CD4-positive, alpha-beta memory T cell (primary cell): ENCODE data around the gene ITPR2. TPM values are rescaled to one million over a fixed set of nuclear protein-coding genes. Genes with fewer than 3 reads are reported as not detected.

Experiments used
- CTCF ChIA-PET: fragments of 350-600 bp; sonication (Branson Sonifier 250); formaldehyde crosslinking; loops from one replicate; lab custom pipeline; 2021; ENCODE audit warnings: inconsistent platforms; ENCODE audit not compliant: partially characterized antibody; lab: Charles Lee
- POLR2A ChIA-PET: fragments of 350-600 bp; sonication (Branson Sonifier 250); formaldehyde crosslinking; loops from one replicate; lab custom pipeline; 2021; ENCODE audit not compliant: partially characterized antibody; lab: Charles Lee
- DNase-seq, 5 donors: peaks; one replicate each; pipeline versions ENCODE4 v3.0.0 to v3.0.0-alpha.2; 2020 to 2022; ENCODE audit warnings: mixed read lengths in 1 of 5
- H3K27ac ChIP-seq: one replicate; pipeline ENCODE4 v1.7.0; 2013; ENCODE audit warnings: low read depth, low read length
- H3K27me3 ChIP-seq: 2 replicates; pipeline ENCODE4 v1.7.0; 2013; ENCODE audit warnings: mild to moderate bottlenecking, low read length, moderate library complexity; ENCODE audit not compliant: insufficient read depth
- H3K36me3 ChIP-seq: 2 replicates; pipeline ENCODE4 v1.7.0; 2013; ENCODE audit warnings: mild to moderate bottlenecking, low read length, moderate library complexity; ENCODE audit not compliant: insufficient read depth
- H3K4me1 ChIP-seq: 2 replicates; pipeline ENCODE4 v1.7.0; 2013; ENCODE audit warnings: mild to moderate bottlenecking, low read length, moderate library complexity; ENCODE audit not compliant: insufficient read depth
- H3K4me3 ChIP-seq, 2 donors: one replicate each; pipeline ENCODE4 v1.7.0; 2013; ENCODE audit warnings: low read length in 2 of 2, mild to moderate bottlenecking in 1 of 2
- H3K9me3 ChIP-seq, 2 donors: one replicate each; pipeline ENCODE4 v1.7.0; 2013; ENCODE audit warnings: low read length in 2 of 2, control low read depth in 1 of 2; ENCODE audit not compliant: control insufficient read depth in 1 of 2
- H3K27ac Mint-ChIP-seq, 7 donors: one replicate each; pipeline ENCODE4 v1.8.0; 2020 to 2021; ENCODE audit warnings: mixed read lengths in 7 of 7, mild to moderate bottlenecking in 6 of 7, inconsistent platforms in 3 of 7, moderate library complexity in 3 of 7
- H3K27me3 Mint-ChIP-seq, 2 donors: one replicate each; pipeline ENCODE4 v1.8.0; 2020 to 2021; ENCODE audit warnings: mixed read lengths in 2 of 2
- H3K36me3 Mint-ChIP-seq, 2 donors: one replicate each; pipeline ENCODE4 v1.8.0; 2020 to 2021; ENCODE audit warnings: mixed read lengths in 2 of 2, inconsistent platforms in 1 of 2, mild to moderate bottlenecking in 1 of 2
- H3K4me1 Mint-ChIP-seq, 4 donors: one replicate each; pipeline ENCODE4 v1.8.0; 2020 to 2021; ENCODE audit warnings: mixed read lengths in 4 of 4, mild to moderate bottlenecking in 1 of 4
- H3K4me3 Mint-ChIP-seq, 8 donors: one replicate each; pipeline ENCODE4 v1.8.0; 2020 to 2021; ENCODE audit warnings: mixed read lengths in 8 of 8, mild to moderate bottlenecking in 7 of 8, moderate library complexity in 6 of 8, inconsistent platforms in 3 of 8
- H3K9me3 Mint-ChIP-seq, 8 donors: one replicate each; pipeline ENCODE4 v1.8.0; 2020 to 2021; ENCODE audit warnings: mixed read lengths in 8 of 8, mild to moderate bottlenecking in 5 of 8, inconsistent platforms in 3 of 8, moderate library complexity in 1 of 8
- intact Hi-C: fragments of 100-400 bp; cut with micrococcal nuclease; formaldehyde crosslinking; loops from one replicate; pipeline ENCODE4 v1.15.1; 2023
- polyA plus RNA-seq, 2 donors: library from polyadenylated mRNA; unstranded; fragments of 300-500 nt; fragmentation: Illumina TruSeq; gene quantifications; one replicate each; pipeline ENCODE4 v1.2.3, GENCODE V29; 2021
- total RNA-seq, 2 experiments: library from RNA; stranded (reverse); gene quantifications; one replicate each; pipeline ENCODE4 v1.2.3, GENCODE V29; 2021

ITPR2 gene
- total and polyA plus RNA-seq, 4 experiments from 2014 or later, result 4.7 to 55.6 (median 34.1) TPM

DNA sequence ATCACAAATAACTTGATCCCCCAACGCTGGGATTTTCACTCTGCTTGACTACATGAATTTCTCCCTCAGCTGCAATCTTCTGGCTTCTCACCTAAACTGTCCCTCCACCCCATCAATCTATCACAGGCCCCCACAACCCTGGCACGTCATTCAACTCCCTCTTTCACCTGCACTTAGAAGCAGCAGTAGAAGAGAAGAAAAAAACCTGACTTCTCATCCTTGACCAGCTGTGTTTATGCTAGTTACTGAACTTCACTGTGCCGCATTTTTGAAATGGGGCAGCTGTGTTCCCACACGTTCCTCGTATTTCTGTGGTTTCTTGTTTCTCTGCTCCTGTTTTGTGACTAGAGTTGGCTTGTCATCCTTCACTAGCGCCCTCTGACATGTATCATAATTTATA, 35.0 kb downstream of the ITPR2 start:
- Histone ChIP-seq H3K27me3 (no peaks in the 10 kb centered on the region), H3K27ac (no peak overlapping the region), H3K4me1 (peaks cover 4% of the 10 kb centered on the region), H3K4me3 (no peak overlapping the region), H3K36me3 (no peaks in the 10 kb centered on the region), H3K9me3 (no peaks in the 10 kb centered on the region)
- ChIA-PET CTCF (no interaction called here), POLR2A (no interaction called here)
- Mint-ChIP-seq H3K4me1 (peaks cover 4 to 18% (median 8%) of the 10 kb centered on the region in 4 donors), H3K9me3 (peaks cover 0 to 2% (median 0%) of the 10 kb centered on the region in 8 donors), H3K27ac (peak overlapping the region in 2 of 7 donors; percentile 5 to 14), H3K4me3 (peak overlapping the region in 1 of 8 donors; percentile 16), H3K36me3 (peaks cover 3 to 22% of the 10 kb centered on the region in 2 donors), H3K27me3 (no peaks in the 10 kb centered on the region)
- DNase-seq, result no peak
- intact Hi-C loops, result no loop called here

DNA sequence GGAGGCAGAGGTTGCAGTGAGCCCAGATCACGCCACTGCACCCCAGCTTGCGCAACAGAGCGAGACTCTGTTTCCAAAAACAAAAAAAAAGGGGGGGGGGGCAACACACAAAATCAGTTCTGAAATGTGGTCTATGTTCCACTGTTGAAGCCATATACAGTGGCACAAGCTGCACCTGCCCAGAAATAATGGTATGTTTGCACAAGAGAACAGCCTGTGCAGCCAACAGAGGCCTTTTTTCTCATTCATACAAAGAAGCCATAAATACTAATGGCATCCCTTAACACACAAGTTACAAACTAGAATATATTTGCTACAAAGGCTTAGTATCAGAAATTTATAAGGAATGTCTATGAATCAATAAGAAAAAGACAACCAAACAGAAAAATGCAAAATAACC, 37.1 kb downstream of the ITPR2 start:
- H3K4me1 Mint-ChIP-seq, result peaks cover 20 to 27% (median 25%) of the 10 kb centered on the region in 4 donors
- no peak overlapping the region for H3K27ac Mint-ChIP-seq
- H3K4me3 Mint-ChIP-seq, result no peak overlapping the region
- intact Hi-C loops, result no loop called here
- peaks cover 0 to 2% (median 0%) of the 10 kb centered on the region in 8 donors for H3K9me3 Mint-ChIP-seq
- ChIA-PET CTCF (no interaction called here), POLR2A (no interaction called here)
- no peaks in the 10 kb centered on the region for H3K27me3 Mint-ChIP-seq
- H3K36me3 Mint-ChIP-seq, result peaks cover 3 to 16% of the 10 kb centered on the region in 2 donors
- Histone ChIP-seq H3K4me3 (no peak overlapping the region), H3K4me1 (peaks cover 16% of the 10 kb centered on the region), H3K9me3 (no peaks in the 10 kb centered on the region), H3K36me3 (no peaks in the 10 kb centered on the region), H3K27me3 (no peaks in the 10 kb centered on the region), H3K27ac (no peak overlapping the region)
- DNase-seq, result no peak

DNA sequence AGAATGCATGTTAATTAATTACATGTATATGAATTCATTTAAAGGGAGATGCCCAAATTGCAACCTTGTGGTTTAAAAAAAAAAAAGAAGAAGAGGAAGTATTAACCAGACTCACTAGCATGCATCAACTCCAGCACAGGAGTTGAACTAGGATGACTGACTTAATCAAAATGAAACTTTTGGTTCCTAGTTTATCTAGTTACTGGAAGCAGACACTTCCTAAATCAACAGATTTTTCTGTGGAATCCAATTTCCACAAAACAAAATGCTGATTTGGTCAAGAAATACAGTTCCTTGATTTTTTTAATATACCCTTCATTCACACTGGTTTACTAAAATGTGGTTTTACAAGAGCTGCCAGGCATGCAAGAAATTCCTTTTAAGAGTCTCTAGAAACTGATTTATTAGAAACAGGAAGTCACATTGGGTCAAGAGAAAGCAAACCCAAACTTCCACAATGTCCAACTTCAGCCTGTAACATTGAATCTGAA, 41.6 kb downstream of the ITPR2 start:
- H3K36me3 ChIP-seq, result peaks cover 5% of the 10 kb centered on the region
- H3K27me3 ChIP-seq, result no peaks in the 10 kb centered on the region
- peaks cover 12% of the 10 kb centered on the region for H3K4me1 ChIP-seq
- no peak overlapping the region for H3K27ac ChIP-seq
- Mint-ChIP-seq H3K4me1 (peaks cover 15 to 37% (median 27%) of the 10 kb centered on the region in 4 donors), H3K27me3 (no peaks in the 10 kb centered on the region), H3K36me3 (peaks cover 27% of the 10 kb centered on the region in 2 donors), H3K9me3 (no peaks in the 10 kb centered on the region), H3K27ac (peak overlapping the region in 1 of 7 donors; percentile 29), H3K4me3 (no peak overlapping the region)
- ChIA-PET POLR2A (no interaction called here), CTCF (no interaction called here)
- H3K4me3 ChIP-seq, result no peak overlapping the region
- intact Hi-C loops, result no loop called here
- no peak for DNase-seq
- H3K9me3 ChIP-seq, result no peaks in the 10 kb centered on the region

DNA sequence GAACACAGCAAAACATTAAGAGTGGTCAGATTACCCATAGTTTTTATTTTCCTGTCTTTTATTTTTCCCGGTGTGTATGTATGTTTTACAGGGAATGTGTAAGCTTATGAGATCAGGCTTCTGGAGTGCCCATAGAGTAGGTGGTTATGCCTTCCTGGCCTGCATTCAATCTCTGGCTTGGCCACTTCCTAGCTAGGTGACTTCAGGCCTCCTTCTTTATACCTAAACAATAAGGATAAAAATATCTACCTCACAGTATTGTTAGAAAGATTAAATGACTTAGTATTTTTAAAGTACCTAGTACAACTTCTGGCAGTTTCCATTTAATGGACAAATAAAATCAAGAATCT, 42.4 kb downstream of the ITPR2 start:
- Mint-ChIP-seq H3K9me3 (no peaks in the 10 kb centered on the region), H3K4me3 (no peak overlapping the region), H3K27me3 (no peaks in the 10 kb centered on the region), H3K36me3 (peaks cover 27% of the 10 kb centered on the region in 2 donors), H3K27ac (peak overlapping the region in 1 of 7 donors; percentile 0), H3K4me1 (peaks cover 15 to 37% (median 27%) of the 10 kb centered on the region in 4 donors)
- H3K4me1 ChIP-seq, result peaks cover 12% of the 10 kb centered on the region
- H3K27ac ChIP-seq, result no peak overlapping the region
- H3K27me3 ChIP-seq, result no peaks in the 10 kb centered on the region
- DNase-seq, result no peak
- H3K36me3 ChIP-seq, result peaks cover 5% of the 10 kb centered on the region
- intact Hi-C loops, result no loop called here
- H3K9me3 ChIP-seq, result no peaks in the 10 kb centered on the region
- ChIA-PET CTCF (no interaction called here), POLR2A (interaction anchor here (1.1 kb wide), 1 partner anchor 42 kb away, joined by 3 read pairs; the partner anchor contains the start of gene ITPR2)
- no peak overlapping the region for H3K4me3 ChIP-seq

DNA sequence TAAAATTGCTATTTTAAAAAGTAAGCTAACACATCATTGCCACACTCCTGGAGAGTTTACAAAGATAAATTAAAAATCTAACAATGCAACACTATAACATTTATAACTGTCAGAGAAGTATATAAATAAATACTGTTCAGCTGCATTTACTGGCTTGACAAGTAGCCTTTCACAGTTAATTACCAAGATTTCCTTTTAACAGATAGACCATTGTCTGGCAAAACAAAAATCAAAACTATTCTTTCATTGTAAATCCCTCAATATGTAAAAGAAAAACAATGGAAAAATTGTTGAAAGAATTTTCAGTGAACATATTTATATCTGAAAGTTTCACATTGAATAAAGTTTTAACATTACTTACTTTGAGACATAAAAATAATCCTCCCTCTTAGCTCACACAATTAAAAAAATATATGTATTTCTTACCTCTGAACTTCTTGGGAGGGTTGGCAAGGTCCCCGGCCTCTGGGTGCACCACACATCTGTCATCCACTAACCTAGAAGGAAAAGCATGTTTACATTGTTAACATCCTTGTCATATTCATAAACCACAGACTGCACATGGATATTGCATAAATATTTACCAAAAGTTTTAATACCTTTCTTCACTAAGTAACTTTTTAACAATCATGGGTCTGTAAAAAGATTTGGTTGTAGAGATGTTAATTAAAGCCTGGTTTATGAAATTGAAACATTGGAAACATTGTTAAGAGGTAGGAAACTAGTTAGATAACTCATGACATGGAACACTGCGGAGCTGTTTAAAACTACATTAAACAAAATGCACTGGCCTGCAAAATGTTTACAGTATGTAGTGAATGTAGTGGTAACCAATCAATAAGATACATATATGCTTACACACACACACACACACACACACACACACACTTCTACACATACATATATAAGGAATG, 43.0 kb downstream of the ITPR2 start:
- Mint-ChIP-seq H3K27ac (peak overlapping the region in 1 of 7 donors; percentile 0), H3K4me3 (no peak overlapping the region), H3K27me3 (no peaks in the 10 kb centered on the region), H3K36me3 (peaks cover 27% of the 10 kb centered on the region in 2 donors), H3K4me1 (peaks cover 15 to 37% (median 27%) of the 10 kb centered on the region in 4 donors), H3K9me3 (no peaks in the 10 kb centered on the region)
- intact Hi-C loops, result no loop called here
- Histone ChIP-seq H3K36me3 (peaks cover 5% of the 10 kb centered on the region), H3K27me3 (no peaks in the 10 kb centered on the region), H3K4me3 (no peak overlapping the region), H3K9me3 (no peaks in the 10 kb centered on the region), H3K4me1 (peaks cover 12% of the 10 kb centered on the region), H3K27ac (no peak overlapping the region)
- DNase-seq, result no peak
- ChIA-PET POLR2A (interaction anchor here (1.1 kb wide), 1 partner anchor 43 kb away, joined by 3 read pairs; the partner anchor contains the start of gene ITPR2), CTCF (no interaction called here)

DNA sequence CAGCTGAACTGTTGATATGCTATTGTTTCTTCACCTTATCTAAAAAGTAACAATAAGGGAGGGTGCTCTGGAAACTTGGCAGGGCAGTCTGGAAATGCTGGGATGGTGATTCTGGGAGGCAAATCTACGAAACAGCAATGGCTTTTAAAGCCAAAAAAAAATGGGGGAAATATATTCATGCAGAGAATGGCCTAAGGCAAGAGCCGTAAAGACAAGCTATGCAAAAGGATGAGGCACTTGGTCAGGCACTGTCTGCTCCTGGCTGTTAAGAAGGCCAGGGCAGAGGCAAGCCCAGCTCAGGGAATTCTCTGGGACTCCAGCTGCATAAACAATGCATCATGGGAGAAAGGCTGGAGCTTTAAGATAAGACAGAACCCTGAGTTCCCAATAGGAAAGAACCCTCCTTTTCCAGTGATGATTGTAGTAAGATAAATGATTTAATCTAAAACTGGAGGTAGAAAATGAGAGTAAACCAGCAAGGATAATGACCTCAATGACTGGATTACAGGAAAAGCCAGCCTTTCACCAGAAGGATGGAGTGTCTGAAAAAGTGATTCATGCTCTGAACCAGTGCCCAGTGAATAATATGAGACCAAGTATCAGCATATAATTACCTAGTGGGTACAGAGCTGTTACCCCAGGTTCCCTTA, 46.0 kb downstream of the ITPR2 start:
- intact Hi-C loops, result no loop called here
- Mint-ChIP-seq H3K4me3 (no peak overlapping the region), H3K27me3 (no peaks in the 10 kb centered on the region), H3K36me3 (peaks cover 36 to 44% of the 10 kb centered on the region in 2 donors), H3K27ac (peak overlapping the region in 1 of 7 donors; percentile 76), H3K9me3 (peaks cover 0 to 3% (median 0%) of the 10 kb centered on the region in 8 donors), H3K4me1 (peaks cover 15 to 29% (median 18%) of the 10 kb centered on the region in 4 donors)
- Histone ChIP-seq H3K4me1 (peaks cover 9% of the 10 kb centered on the region), H3K9me3 (no peaks in the 10 kb centered on the region), H3K27me3 (no peaks in the 10 kb centered on the region), H3K4me3 (no peak overlapping the region), H3K27ac (no peak overlapping the region), H3K36me3 (peaks cover 5% of the 10 kb centered on the region)
- POLR2A ChIA-PET, result no interaction called here
- DNase-seq, result no peak
- CTCF ChIA-PET, result no interaction called here

DNA sequence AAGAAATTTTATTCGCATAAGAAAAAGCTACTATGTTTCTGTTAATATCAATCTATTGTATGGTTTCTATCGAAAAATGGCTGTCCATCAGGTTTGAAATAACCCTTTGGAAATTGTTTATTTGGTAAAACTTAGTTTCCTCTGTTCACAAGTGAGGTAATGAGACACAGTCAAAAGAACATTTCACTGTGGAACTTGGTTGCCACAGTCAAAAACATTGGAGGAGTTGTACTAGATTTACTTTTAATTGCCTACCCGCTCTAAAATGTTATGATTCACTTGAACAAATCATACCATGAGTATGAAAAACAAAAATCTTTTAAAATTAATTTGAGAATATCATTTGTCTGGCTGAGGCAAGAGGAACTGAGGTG, 46.5 kb downstream of the ITPR2 start:
- H3K27ac Mint-ChIP-seq, result peak overlapping the region in 1 of 7 donors; percentile 76

More for the DNA sequence above, 46.5 kb downstream of the ITPR2 start:
- Histone ChIP-seq H3K27ac (no peak overlapping the region), H3K4me1 (peaks cover 3% of the 10 kb centered on the region), H3K4me3 (no peak overlapping the region), H3K9me3 (no peaks in the 10 kb centered on the region), H3K36me3 (peaks cover 5% of the 10 kb centered on the region), H3K27me3 (no peaks in the 10 kb centered on the region)
- peaks cover 0 to 3% (median 0%) of the 10 kb centered on the region in 8 donors for H3K9me3 Mint-ChIP-seq
- CTCF ChIA-PET, result no interaction called here
- DNase-seq, result no peak
- H3K27me3 Mint-ChIP-seq, result no peaks in the 10 kb centered on the region
- peaks cover 12 to 23% (median 14%) of the 10 kb centered on the region in 4 donors for H3K4me1 Mint-ChIP-seq
- H3K36me3 Mint-ChIP-seq, result peaks cover 38 to 47% of the 10 kb centered on the region in 2 donors
- no peak overlapping the region for H3K4me3 Mint-ChIP-seq
- intact Hi-C loops, result no loop called here
- POLR2A ChIA-PET, result no interaction called here
